GM23248 (cell line): Measurements from ENCODE around the gene GRIA1. TPM values are rescaled to one million over a fixed set of nuclear protein-coding genes. Genes with fewer than 3 reads are reported as not detected.

Experiments
- DNase-seq: peaks from one replicate; pipeline ENCODE4 v3.0.0-alpha.2; 2015
- H2AFZ ChIP-seq: fragments of 200-600 bp; sonication (generic); 2 replicates; pipeline ENCODE4 v1.6.1; 2016; ENCODE audit warnings: antibody characterized with exemption
- H3F3A ChIP-seq: fragments of 200-600 bp; sonication (generic); 2 replicates; pipeline ENCODE4 v1.6.1; 2016; ENCODE audit warnings: mild to moderate bottlenecking, antibody characterized with exemption, mixed run types; ENCODE audit not compliant: insufficient read depth
- H3K27ac ChIP-seq: fragments of 200-600 bp; sonication (generic); 2 replicates; pipeline ENCODE4 v1.5.1; 2016; ENCODE audit warnings: mild to moderate bottlenecking
- H3K27me3 ChIP-seq: fragments of 200-600 bp; sonication (generic); replicated peaks from 2 replicates; pipeline ENCODE4 v1.6.1; 2016; ENCODE audit warnings: mild to moderate bottlenecking; ENCODE audit not compliant: insufficient read depth
- H3K36me3 ChIP-seq: fragments of 200-600 bp; sonication (generic); 2 replicates; pipeline ENCODE4 v1.6.1; 2016; ENCODE audit warnings: low read depth, mild to moderate bottlenecking
- H3K4me1 ChIP-seq: fragments of 200-600 bp; sonication (generic); 2 replicates; pipeline ENCODE4 v1.6.1; 2016; ENCODE audit warnings: mild to moderate bottlenecking; ENCODE audit not compliant: insufficient read depth
- H3K4me2 ChIP-seq: fragments of 200-600 bp; sonication (generic); one replicate; pipeline ENCODE4 v1.6.1; 2016; ENCODE audit warnings: mild to moderate bottlenecking; ENCODE audit not compliant: unreplicated experiment
- H3K4me3 ChIP-seq: fragments of 200-600 bp; sonication (generic); 2 replicates; pipeline ENCODE4 v1.5.1; 2016; ENCODE audit warnings: mild to moderate bottlenecking
- H3K79me2 ChIP-seq: fragments of 200-600 bp; sonication (generic); 2 replicates; pipeline ENCODE4 v1.6.1; 2016; ENCODE audit warnings: mild to moderate bottlenecking; ENCODE audit not compliant: insufficient read depth
- H3K9ac ChIP-seq: fragments of 200-600 bp; sonication (generic); 2 replicates; pipeline ENCODE4 v1.6.1; 2016; ENCODE audit warnings: mild to moderate bottlenecking
- H3K9me2 ChIP-seq: fragments of 200-600 bp; sonication (generic); 2 replicates; pipeline ENCODE4 v1.6.1; 2016; ENCODE audit warnings: mixed run types, mild to moderate bottlenecking, moderate library complexity; ENCODE audit not compliant: insufficient read depth
- H3K9me3 ChIP-seq: fragments of 200-600 bp; sonication (generic); one replicate; pipeline ENCODE4 v1.6.1; 2017; ENCODE audit warnings: low read depth
- H4K20me1 ChIP-seq: fragments of 200-600 bp; sonication (generic); 2 replicates; pipeline ENCODE4 v1.6.0; 2016; ENCODE audit not compliant: insufficient read depth
- EZH2 ChIP-seq: fragments of 200-600 bp; sonication (generic); IDR thresholded peaks from 2 replicates; pipeline ENCODE4 v1.6.1; 2018; ENCODE audit warnings: antibody characterized with exemption, mild to moderate bottlenecking; ENCODE audit not compliant: insufficient read depth, poor library complexity, severe bottlenecking
- EZH2phosphoT487 ChIP-seq: fragments of 200-600 bp; sonication (generic); IDR thresholded peaks from 2 replicates; pipeline ENCODE4 v1.6.1; 2018; ENCODE audit warnings: antibody characterized with exemption, moderate library complexity, mild to moderate bottlenecking, low read depth; ENCODE audit not compliant: insufficient read depth
- WGBS, 2 experiments: methylation state at CpG; one replicate each; pipeline ENCODE4 v1.1.6; 2015 to 2017; ENCODE audit warnings: low lambda C conversion rate in 2 of 2, low coverage in 1 of 2; ENCODE audit errors: missing lambda C conversion rate in 2 of 2; 5-methylcytosine and 5-hydroxymethylcytosine counted together
- in situ Hi-C: fragments of 300-500 bp; cut with MboI; formaldehyde crosslinking; loops from 2 replicates; pipeline ENCODE4 v1.15.0; 2020
- polyA plus RNA-seq: library from polyadenylated mRNA; unstranded; fragments of >200 nt; fragmentation: Nextera tagmentation; extraction: Ambion mirVana; gene quantifications from 2 replicates; pipeline ENCODE4 v1.2.1, GENCODE V29; 2016
- total RNA-seq: library from RNA; depleted of rRNA; stranded (reverse); fragments of >200 nt; shearing (Covaris generic); gene quantifications from 2 replicates; pipeline ENCODE4 v1.2.3, GENCODE V29; 2014

Gene GRIA1
- total and polyA plus RNA-seq, 2 experiments from 2014 or later: 0.04 to 0.11 TPM

DNA sequence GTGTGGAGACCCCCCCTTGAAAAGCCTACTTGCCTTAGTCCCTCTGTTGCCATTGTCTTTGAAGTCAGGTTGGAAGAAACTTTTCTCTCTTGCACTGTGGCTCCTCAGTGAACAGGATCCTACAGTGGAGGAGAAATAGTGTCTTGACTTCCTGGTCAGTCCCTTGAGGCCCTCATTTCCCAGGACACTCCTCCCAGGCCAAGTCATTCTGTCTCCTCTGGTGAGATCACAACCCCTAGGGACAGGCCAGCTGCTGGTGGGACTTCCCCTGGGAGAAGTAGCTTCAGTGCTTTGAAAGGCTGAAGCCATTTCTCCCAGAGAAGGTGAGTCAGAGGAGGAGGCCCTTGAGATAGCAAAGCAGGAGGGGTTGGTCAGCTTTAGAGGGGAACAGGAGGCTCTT is 10.1 kb upstream of the GRIA1 start:
- H3K4me3 ChIP-seq: no peak overlapping the region
- no peaks in the 10 kb centered on the region for H3K36me3 ChIP-seq
- in situ Hi-C loops: loop anchor here (25.0 kb wide), 1 partner anchor 918 kb away; no protein-coding TSS in a partner anchor
- no peaks in the 10 kb centered on the region for H3K9me2 ChIP-seq
- peak; percentile 65 for DNase-seq
- no peaks in the 10 kb centered on the region for H4K20me1 ChIP-seq
- H3K27ac ChIP-seq: no peak overlapping the region
- no peak overlapping the region for H3K4me2 ChIP-seq
- peaks cover 18% of the 10 kb centered on the region for H3K4me1 ChIP-seq
- H3K27me3 ChIP-seq: no peaks in the 10 kb centered on the region
- no peak overlapping the region for H2AFZ ChIP-seq
- no peaks in the 10 kb centered on the region for H3K9me3 ChIP-seq
- no peaks in the 10 kb centered on the region for H3F3A ChIP-seq
- H3K79me2 ChIP-seq: no peaks in the 10 kb centered on the region
- no peak for TF ChIP-seq EZH2
- no peak for TF ChIP-seq EZH2phosphoT487
- H3K9ac ChIP-seq: no peak overlapping the region

DNA sequence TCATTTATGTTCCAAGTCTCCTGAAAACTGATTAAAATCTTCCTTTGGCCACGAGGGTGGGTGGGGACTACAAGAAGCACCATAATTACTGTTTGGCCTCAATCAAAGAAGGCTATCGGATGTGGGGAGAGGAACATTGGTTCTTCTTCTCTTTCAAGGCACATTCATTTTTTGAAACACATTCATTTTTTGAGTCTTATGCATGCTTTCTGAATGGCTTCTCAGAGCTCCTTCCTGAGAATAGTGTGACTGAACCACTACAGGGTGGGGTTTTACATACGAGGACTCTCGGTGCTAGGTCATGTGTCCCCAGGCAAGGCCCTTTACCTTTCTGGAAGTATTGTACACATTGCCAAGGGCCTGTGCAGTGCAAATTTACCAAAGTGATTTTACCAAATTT is 7.0 kb upstream of the GRIA1 start:
- Histone ChIP-seq H3K9me3 (no peaks in the 10 kb centered on the region), H3K27me3 (no peaks in the 10 kb centered on the region), H3K27ac (no peak overlapping the region), H3K79me2 (no peaks in the 10 kb centered on the region), H3K4me1 (peaks cover 6% of the 10 kb centered on the region), H3K36me3 (no peaks in the 10 kb centered on the region), H4K20me1 (no peaks in the 10 kb centered on the region), H3F3A (no peaks in the 10 kb centered on the region), H3K9me2 (no peaks in the 10 kb centered on the region), H3K9ac (no peak overlapping the region), H2AFZ (no peak overlapping the region), H3K4me2 (no peak overlapping the region), H3K4me3 (no peak overlapping the region)
- in situ Hi-C loops: loop anchor here (25.0 kb wide), 1 partner anchor 921 kb away; no protein-coding TSS in a partner anchor
- TF ChIP-seq EZH2 (no peak), EZH2phosphoT487 (no peak)
- DNase-seq: no peak
- 89 to 92% methylated on average over 4 of the region's 4 CpGs for WGBS, 2 experiments

DNA sequence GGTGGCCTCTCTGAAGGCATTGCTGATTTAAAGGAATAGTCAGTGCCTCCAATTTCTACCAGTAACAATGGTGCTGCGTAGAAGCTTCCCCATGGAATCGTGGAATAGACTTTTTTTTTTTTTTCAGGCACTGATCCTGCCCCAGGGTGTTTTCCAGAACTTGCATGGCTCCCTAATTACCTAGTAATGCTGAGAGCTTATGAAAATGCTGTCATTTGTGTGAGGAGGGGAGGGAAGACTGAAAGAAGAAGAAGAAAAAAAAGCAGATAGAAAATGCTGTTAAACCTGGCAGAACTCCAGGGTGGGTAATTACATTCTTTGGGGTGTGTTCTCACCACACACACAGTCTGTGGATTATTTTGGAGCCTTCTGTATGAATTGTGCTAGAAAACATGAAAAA is 4.8 kb upstream of the GRIA1 start:
- Histone ChIP-seq H3K4me1 (peaks cover 15% of the 10 kb centered on the region), H3K9ac (no peak overlapping the region), H3K4me2 (no peak overlapping the region), H3K36me3 (no peaks in the 10 kb centered on the region), H4K20me1 (no peaks in the 10 kb centered on the region), H3K27me3 (no peaks in the 10 kb centered on the region), H3K9me3 (no peaks in the 10 kb centered on the region), H3K9me2 (no peaks in the 10 kb centered on the region), H3K79me2 (no peaks in the 10 kb centered on the region), H3K27ac (no peak overlapping the region), H2AFZ (no peak overlapping the region), H3K4me3 (no peak overlapping the region), H3F3A (peaks cover 12% of the 10 kb centered on the region)
- 63 to 73% methylated on average over 2 of the region's 2 CpGs for WGBS, 2 experiments
- TF ChIP-seq EZH2phosphoT487 (no peak), EZH2 (no peak)
- DNase-seq: no peak
- in situ Hi-C loops: loop anchor here (25.0 kb wide), 1 partner anchor 923 kb away; no protein-coding TSS in a partner anchor

DNA sequence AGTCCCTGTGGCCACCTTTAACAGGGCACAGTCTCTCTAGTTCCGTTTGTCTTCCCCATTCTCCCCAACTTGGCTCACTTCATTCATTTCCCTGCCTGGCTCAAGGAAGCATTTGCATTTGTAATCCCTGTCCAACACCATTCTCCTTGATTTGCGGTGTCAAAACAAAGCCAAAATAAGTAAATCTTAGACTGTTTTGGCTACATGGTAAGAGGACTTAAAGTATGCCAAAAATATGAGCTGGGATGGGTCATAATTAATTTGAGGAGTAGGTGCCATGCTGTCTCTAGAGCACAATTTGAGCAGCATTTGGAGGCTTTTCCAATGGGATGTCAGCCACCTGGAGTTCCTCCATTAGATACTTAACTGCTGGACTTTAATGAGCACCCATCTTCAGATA is 3.7 kb upstream of the GRIA1 start:
- H3K79me2 ChIP-seq: no peaks in the 10 kb centered on the region
- TF ChIP-seq EZH2phosphoT487 (no peak), EZH2 (no peak)
- in situ Hi-C loops: loop anchor here (25.0 kb wide), 1 partner anchor 924 kb away; no protein-coding TSS in a partner anchor
- no peak overlapping the region for H3K27ac ChIP-seq
- no peaks in the 10 kb centered on the region for H3K9me3 ChIP-seq
- no peaks in the 10 kb centered on the region for H3K36me3 ChIP-seq
- no peak overlapping the region for H2AFZ ChIP-seq
- no peaks in the 10 kb centered on the region for H3K9me2 ChIP-seq
- H3K27me3 ChIP-seq: no peaks in the 10 kb centered on the region
- DNase-seq: no peak
- no peaks in the 10 kb centered on the region for H4K20me1 ChIP-seq
- peaks cover 12% of the 10 kb centered on the region for H3F3A ChIP-seq
- H3K4me1 ChIP-seq: peaks cover 15% of the 10 kb centered on the region
- no peak overlapping the region for H3K4me2 ChIP-seq
- H3K9ac ChIP-seq: no peak overlapping the region
- WGBS, 2 experiments: 48 to 55% methylated on average over 2 of the region's 2 CpGs
- no peak overlapping the region for H3K4me3 ChIP-seq

DNA sequence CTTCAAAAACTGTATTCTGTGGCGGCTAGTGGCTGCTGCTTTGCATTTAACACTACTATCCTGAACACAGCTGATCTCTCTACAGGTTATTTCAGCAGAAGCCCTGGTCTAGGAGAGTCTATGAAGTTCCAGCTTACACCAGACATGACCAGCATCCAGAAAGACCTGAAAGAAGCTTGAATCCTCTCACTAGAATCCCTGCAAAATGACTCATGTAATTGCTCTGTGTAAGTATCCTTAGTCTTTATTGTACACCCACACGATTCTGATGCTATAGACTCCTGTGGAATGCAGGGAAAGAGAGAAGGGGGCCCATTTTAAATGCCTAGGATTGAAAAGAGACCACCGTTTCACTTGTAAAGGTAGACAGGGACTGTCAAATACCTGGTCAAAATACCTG is 859 bp upstream of the GRIA1 start:
- 42% methylated on average over 3 of the region's 3 CpGs for WGBS, 2 experiments
- peak overlapping the region; percentile 80 for H3K4me2 ChIP-seq
- in situ Hi-C loops: loop anchor here (25.0 kb wide), 1 partner anchor 927 kb away; no protein-coding TSS in a partner anchor

More for the DNA sequence above, 859 bp upstream of the GRIA1 start:
- Histone ChIP-seq H3K4me3 (no peak overlapping the region), H3K79me2 (no peaks in the 10 kb centered on the region), H3K36me3 (no peaks in the 10 kb centered on the region), H3K27me3 (no peaks in the 10 kb centered on the region), H3K9ac (no peak overlapping the region), H3F3A (peaks cover 12% of the 10 kb centered on the region), H3K9me3 (no peaks in the 10 kb centered on the region), H3K4me1 (peaks cover 15% of the 10 kb centered on the region), H2AFZ (peak overlapping the region; percentile 60), H4K20me1 (no peaks in the 10 kb centered on the region), H3K27ac (no peak overlapping the region), H3K9me2 (no peaks in the 10 kb centered on the region)
- no peak for TF ChIP-seq EZH2phosphoT487
- no peak for TF ChIP-seq EZH2
- DNase-seq: peak; percentile 84
